HAP-1 (cell line): ENCODE data around the gene NR5A2.

Experiments used
- DNase-seq, 2 experiments: peaks; one replicate each; pipeline ENCODE4 v3.0.0-alpha.2; 2016 to 2020; ENCODE audit warnings: low spot score in 2 of 2
- H3K27me3 ChIP-seq: fragments of 250-450 bp; sonication (Bioruptor Pico); 2 replicates; pipeline ENCODE4 v1.5.1; 2020; ENCODE audit warnings: low read depth, mild to moderate bottlenecking, moderate library complexity
- H3K36me3 ChIP-seq: fragments of 250-450 bp; sonication (Bioruptor Pico); replicated peaks from 2 replicates; pipeline ENCODE4 v1.5.1; 2020; ENCODE audit warnings: mild to moderate bottlenecking
- H3K4me1 ChIP-seq: fragments of 250-450 bp; sonication (Bioruptor Pico); 2 replicates; pipeline ENCODE4 v1.5.1; 2020; ENCODE audit warnings: mild to moderate bottlenecking
- H3K4me3 ChIP-seq: fragments of 250-450 bp; sonication (Bioruptor Pico); 2 replicates; pipeline ENCODE4 v1.5.1; 2020; ENCODE audit warnings: mild to moderate bottlenecking, moderate library complexity
- H3K9me3 ChIP-seq: fragments of 250-450 bp; sonication (Bioruptor Pico); 2 replicates; pipeline ENCODE4 v1.5.1; 2020; ENCODE audit warnings: mild to moderate bottlenecking, moderate library complexity
- in situ Hi-C: fragments of 300-500 bp; cut with MboI; formaldehyde crosslinking; loops from 3 replicates; pipeline ENCODE4 v1.14.3; 2020; ENCODE audit warnings: low sequenced_read_pairs, inconsistent platforms, mixed read lengths

The NR5A2 gene

GRCh38 chr1:200152336-200152735 is 124.8 kb downstream of the NR5A2 start:
- no peaks in the 10 kb centered on the region for H3K27me3 ChIP-seq
- H3K4me3 ChIP-seq, result no peak overlapping the region
- peaks cover 13% of the 10 kb centered on the region for H3K4me1 ChIP-seq
- no peak for DNase-seq
- in situ Hi-C loops, result no loop called here
- no peaks in the 10 kb centered on the region for H3K9me3 ChIP-seq
- no peaks in the 10 kb centered on the region for H3K36me3 ChIP-seq

GRCh38 chr1:200153277-200154055 is 126.0 kb downstream of the NR5A2 start:
- Histone ChIP-seq H3K4me1 (peaks cover 13% of the 10 kb centered on the region), H3K27me3 (no peaks in the 10 kb centered on the region), H3K9me3 (no peaks in the 10 kb centered on the region), H3K4me3 (no peak overlapping the region), H3K36me3 (no peaks in the 10 kb centered on the region)
- no peak for DNase-seq
- in situ Hi-C loops, result no loop called here

- H3K4me1 ChIP-seq, result peaks cover 13% of the 10 kb centered on the region
- no peaks in the 10 kb centered on the region for H3K36me3 ChIP-seq
- no peak for DNase-seq
- H3K9me3 ChIP-seq, result no peaks in the 10 kb centered on the region
- H3K27me3 ChIP-seq, result no peaks in the 10 kb centered on the region
- in situ Hi-C loops, result no loop called here
- H3K4me3 ChIP-seq, result no peak overlapping the region
These were observed 126.7 kb downstream of the NR5A2 start for GRCh38 chr1:200154069-200154767.

- DNase-seq, result no peak
- no peaks in the 10 kb centered on the region for H3K27me3 ChIP-seq
- no peaks in the 10 kb centered on the region for H3K36me3 ChIP-seq
- in situ Hi-C loops, result no loop called here
- H3K9me3 ChIP-seq, result no peaks in the 10 kb centered on the region
- H3K4me1 ChIP-seq, result 0 out of 2 replicates have a peak, but pooled peaks cover 2% of the 10 kb centered on the region
- no peak overlapping the region for H3K4me3 ChIP-seq
These were observed 130.2 kb downstream of the NR5A2 start for GRCh38 chr1:200157715-200158114.

- in situ Hi-C loops, result no loop called here
- H3K36me3 ChIP-seq, result no peaks in the 10 kb centered on the region
- H3K27me3 ChIP-seq, result no peaks in the 10 kb centered on the region
- DNase-seq, result no peak
- H3K4me3 ChIP-seq, result no peak overlapping the region
- H3K9me3 ChIP-seq, result no peaks in the 10 kb centered on the region
- H3K4me1 ChIP-seq, result 0 out of 2 replicates have a peak, but pooled peaks cover 2% of the 10 kb centered on the region
These were observed 134.3 kb downstream of the NR5A2 start for GRCh38 chr1:200161801-200162200.

- Histone ChIP-seq H3K27me3 (no peaks in the 10 kb centered on the region), H3K9me3 (no peaks in the 10 kb centered on the region), H3K4me1 (0 out of 2 replicates have a peak, but pooled peaks cover 2% of the 10 kb centered on the region), H3K36me3 (no peaks in the 10 kb centered on the region), H3K4me3 (no peak overlapping the region)
- DNase-seq, result no peak
- in situ Hi-C loops, result no loop called here
These were observed 134.7 kb downstream of the NR5A2 start for GRCh38 chr1:200162258-200162657.

GRCh38 chr1:200162877-200163276 is 135.4 kb downstream of the NR5A2 start:
- Histone ChIP-seq H3K36me3 (no peaks in the 10 kb centered on the region), H3K4me1 (0 out of 2 replicates have a peak, but pooled peaks cover 2% of the 10 kb centered on the region), H3K9me3 (no peaks in the 10 kb centered on the region), H3K27me3 (no peaks in the 10 kb centered on the region), H3K4me3 (no peak overlapping the region)
- DNase-seq, result no peak
- in situ Hi-C loops, result no loop called here

- H3K27me3 ChIP-seq, result no peaks in the 10 kb centered on the region
- no peaks in the 10 kb centered on the region for H3K36me3 ChIP-seq
- 0 out of 2 replicates have a peak, but pooled peaks cover 2% of the 10 kb centered on the region for H3K4me1 ChIP-seq
- H3K9me3 ChIP-seq, result no peaks in the 10 kb centered on the region
- H3K4me3 ChIP-seq, result no peak overlapping the region
- in situ Hi-C loops, result no loop called here
- no peak for DNase-seq
These were observed 136.4 kb downstream of the NR5A2 start for GRCh38 chr1:200163911-200164310.

GRCh38 chr1:200165493-200166220 is 138.1 kb downstream of the NR5A2 start:
- in situ Hi-C loops, result no loop called here
- no peaks in the 10 kb centered on the region for H3K9me3 ChIP-seq
- H3K36me3 ChIP-seq, result no peaks in the 10 kb centered on the region
- H3K27me3 ChIP-seq, result no peaks in the 10 kb centered on the region
- H3K4me3 ChIP-seq, result no peak overlapping the region
- no peaks in the 10 kb centered on the region for H3K4me1 ChIP-seq
- no peak for DNase-seq

- Histone ChIP-seq H3K9me3 (no peaks in the 10 kb centered on the region), H3K27me3 (no peaks in the 10 kb centered on the region), H3K4me3 (no peak overlapping the region), H3K36me3 (no peaks in the 10 kb centered on the region), H3K4me1 (no peaks in the 10 kb centered on the region)
- DNase-seq, result no peak
- in situ Hi-C loops, result no loop called here
These were observed 138.9 kb downstream of the NR5A2 start for GRCh38 chr1:200166411-200166810.

- no peaks in the 10 kb centered on the region for H3K27me3 ChIP-seq
- no peaks in the 10 kb centered on the region for H3K9me3 ChIP-seq
- H3K36me3 ChIP-seq, result no peaks in the 10 kb centered on the region
- in situ Hi-C loops, result no loop called here
- no peak overlapping the region for H3K4me3 ChIP-seq
- DNase-seq, result no peak
- no peaks in the 10 kb centered on the region for H3K4me1 ChIP-seq
These were observed 141.4 kb downstream of the NR5A2 start for GRCh38 chr1:200168926-200169325.

- DNase-seq, result no peak
- Histone ChIP-seq H3K4me3 (no peak overlapping the region), H3K9me3 (no peaks in the 10 kb centered on the region), H3K27me3 (no peaks in the 10 kb centered on the region), H3K4me1 (no peaks in the 10 kb centered on the region), H3K36me3 (peaks cover 12% of the 10 kb centered on the region; the same call in 1 of the 2 replicates)
- in situ Hi-C loops, result no loop called here
These were observed 144.8 kb downstream of the NR5A2 start for GRCh38 chr1:200172311-200172710.

- no peaks in the 10 kb centered on the region for H3K27me3 ChIP-seq
- H3K4me1 ChIP-seq, result no peaks in the 10 kb centered on the region
- no peak for DNase-seq
- peaks cover 12% of the 10 kb centered on the region; the same call in 1 of the 2 replicates for H3K36me3 ChIP-seq
- in situ Hi-C loops, result no loop called here
- H3K4me3 ChIP-seq, result no peak overlapping the region
- no peaks in the 10 kb centered on the region for H3K9me3 ChIP-seq
These were observed 145.6 kb downstream of the NR5A2 start for GRCh38 chr1:200173097-200173618.
